Measurements from ENCODE around the gene UNK. TPM values are rescaled to one million over a fixed set of nuclear protein-coding genes. Genes with fewer than 3 reads are reported as not detected.
"Not testable (repeated sequence)": the region's sequence is repeated elsewhere in the genome, so short reads cannot be mapped to it uniquely, and the experiment has no call there.

UNK gene
- total and polyA plus RNA-seq, 8 donors: 3.5 to 102 (median 19.5) TPM

- no peak for DNase-seq
Measured at GRCh38 chr17:75756451-75757085, 28.0 kb upstream of the UNK start.

GRCh38 chr17:75757086-75757681, 27.4 kb upstream of the UNK start:
- H3K9me3 ChIP-seq: no peaks in the 10 kb centered on the region
- H3K36me3 ChIP-seq: peaks cover 33 to 80% (median 72%) of the 10 kb centered on the region in 4 donors
- peaks cover 8 to 28% (median 18%) of the 10 kb centered on the region in 4 donors for H3K4me1 ChIP-seq
- no peak overlapping the region for H3K27ac ChIP-seq
- no peak overlapping the region for H3K4me3 ChIP-seq
- intact Hi-C loops (cut with DNase I; ENCODE audit: low total_unique reads): loop anchor here (5.0 kb wide), 1 partner anchor 90 kb away; the partner anchor contains the start of genes RECQL5 and SAP30BP
- no peaks in the 10 kb centered on the region for H3K27me3 ChIP-seq
- DNase-seq: no peak
- WGBS, 5 donors: 88 to 95% (median 90%) methylated on average over 19 to 21 of the region's 21 CpGs
- TF ChIP-seq EP300 (IDR thresholded peaks at IDR 0.05) (no peak), POLR2A (IDR thresholded peaks at IDR 0.05) (no peak), POLR2AphosphoS5 (IDR thresholded peaks at IDR 0.05) (no peak), CTCF (IDR thresholded peaks at IDR 0.05) (no peak)

More at GRCh38 chr17:75756451-75757085, 28.0 kb upstream of the UNK start:
- intact Hi-C loops (cut with DNase I; ENCODE audit: low total_unique reads): loop anchor here (5.0 kb wide), 1 partner anchor 89 kb away; the partner anchor contains the start of genes RECQL5 and SAP30BP
- no peaks in the 10 kb centered on the region for H3K27me3 ChIP-seq
- H3K4me1 ChIP-seq: peaks cover 8 to 28% (median 18%) of the 10 kb centered on the region in 4 donors
- peaks cover 33 to 87% (median 74%) of the 10 kb centered on the region in 4 donors for H3K36me3 ChIP-seq
- H3K9me3 ChIP-seq: no peaks in the 10 kb centered on the region
- no peak for TF ChIP-seq EP300 (IDR thresholded peaks at IDR 0.05)
- TF ChIP-seq POLR2A (IDR thresholded peaks at IDR 0.05): no peak
- TF ChIP-seq POLR2AphosphoS5 (IDR thresholded peaks at IDR 0.05): no peak
- no peak for TF ChIP-seq CTCF (IDR thresholded peaks at IDR 0.05)
- 83 to 92% (median 91%) methylated on average over 17 to 29 of the region's 29 CpGs for WGBS, 5 donors
- H3K4me3 ChIP-seq: no peak overlapping the region
- no peak overlapping the region for H3K27ac ChIP-seq

GRCh38 chr17:75758131-75758905, 26.3 kb upstream of the UNK start:
- Histone ChIP-seq H3K27ac (peak overlapping the region in 1 of 5 donors; percentile 33), H3K9me3 (no peaks in the 10 kb centered on the region), H3K36me3 (peaks cover 33 to 78% (median 70%) of the 10 kb centered on the region in 4 donors), H3K27me3 (no peaks in the 10 kb centered on the region), H3K4me1 (peaks cover 9 to 33% (median 20%) of the 10 kb centered on the region in 4 donors), H3K4me3 (no peak overlapping the region)
- intact Hi-C loops (cut with DNase I; ENCODE audit: low total_unique reads): loop anchor here (5.0 kb wide), 1 partner anchor 91 kb away; the partner anchor contains the start of genes RECQL5 and SAP30BP
- no peak for DNase-seq
- TF ChIP-seq CTCF (IDR thresholded peaks at IDR 0.05) (no peak), POLR2AphosphoS5 (IDR thresholded peaks at IDR 0.05) (no peak), EP300 (IDR thresholded peaks at IDR 0.05) (no peak)
- 69 to 91% (median 90%) methylated on average over 6 to 41 of the region's 41 CpGs for WGBS, 5 donors

GRCh38 chr17:75759457-75759856, 25.1 kb upstream of the UNK start:
- Histone ChIP-seq H3K36me3 (peaks cover 31 to 67% (median 64%) of the 10 kb centered on the region in 4 donors), H3K9me3 (no peaks in the 10 kb centered on the region), H3K27ac (peak overlapping the region in 3 of 5 donors; percentile 20 to 46 (median 33)), H3K4me1 (peaks cover 10 to 33% (median 24%) of the 10 kb centered on the region in 4 donors), H3K27me3 (no peaks in the 10 kb centered on the region), H3K4me3 (no peak overlapping the region)
- TF ChIP-seq CTCF (IDR thresholded peaks at IDR 0.05) (no peak), POLR2AphosphoS5 (IDR thresholded peaks at IDR 0.05) (no peak), EP300 (IDR thresholded peaks at IDR 0.05) (no peak), POLR2A (IDR thresholded peaks at IDR 0.05) (no peak)
- intact Hi-C loops (cut with DNase I; ENCODE audit: low total_unique reads): loop anchor here (5.0 kb wide), 1 partner anchor 92 kb away; the partner anchor contains the start of genes RECQL5 and SAP30BP
- 45 to 68% (median 48%) methylated on average over 3 of the region's 3 CpGs for WGBS, 5 donors
- DNase-seq: peak; percentile 57 to 68

GRCh38 chr17:75759978-75760640, 24.5 kb upstream of the UNK start:
- not testable (repeated sequence) for DNase-seq, H3K9me3 ChIP-seq, H3K27me3 ChIP-seq, H3K4me3 ChIP-seq
- WGBS, 5 donors: 92 to 97% (median 94%) methylated on average over 6 of the region's 6 CpGs
- Histone ChIP-seq H3K36me3 (peaks cover 30 to 60% (median 58%) of the 10 kb centered on the region in 4 donors), H3K27ac (peak overlapping the region in 3 of 5 donors; percentile 2 to 46 (median 20)), H3K4me1 (peaks cover 16 to 33% (median 24%) of the 10 kb centered on the region in 4 donors)
- intact Hi-C loops (cut with DNase I; ENCODE audit: low total_unique reads): loop anchor here (5.0 kb wide), 1 partner anchor 93 kb away; the partner anchor contains the start of genes RECQL5 and SAP30BP
